Lung (tissue), 12 donors: ENCODE measurements around the gene AP1AR. TPM values are rescaled to one million over a fixed set of nuclear protein-coding genes. Genes with fewer than 3 reads are reported as not detected.

ENCODE experiments used
- ATAC-seq: fragments of 200-7000 bp; cut with Tn5 transposase; one replicate; pipeline ENCODE4 v1.9.1; 2020; ENCODE audit warnings: moderate number of reproducible peaks; ENCODE audit not compliant: insufficient read depth, low FRiP score
- DNase-seq, 3 donors: peaks; one replicate each; pipeline ENCODE4 v3.0.0-alpha.2; 2013 to 2017
- H3K27ac ChIP-seq, 2 donors: one replicate each; pipeline ENCODE4 v1.5.1; 2013; ENCODE audit warnings: mild to moderate bottlenecking in 2 of 2, moderate library complexity in 2 of 2, control low read depth in 1 of 2, inconsistent platforms in 1 of 2, low read depth in 1 of 2, low read length in 1 of 2
- H3K27me3 ChIP-seq, 3 donors: one replicate each; pipeline ENCODE4 v1.5.1; 2013; ENCODE audit warnings: low read length in 2 of 3; ENCODE audit not compliant: control insufficient read depth in 3 of 3, insufficient read depth in 3 of 3
- H3K36me3 ChIP-seq, 4 donors: one replicate each; pipeline ENCODE4 v1.5.1; 2013; ENCODE audit warnings: low read length in 4 of 4, mild to moderate bottlenecking in 1 of 4, moderate library complexity in 1 of 4; ENCODE audit not compliant: control insufficient read depth in 4 of 4, insufficient read depth in 4 of 4
- H3K4me1 ChIP-seq, 5 donors: one replicate each; pipeline ENCODE4 v1.5.1; 2013; ENCODE audit warnings: low read length in 5 of 5, mild to moderate bottlenecking in 2 of 5, moderate library complexity in 1 of 5; ENCODE audit not compliant: control insufficient read depth in 5 of 5, insufficient read depth in 5 of 5
- H3K4me3 ChIP-seq: one replicate; pipeline ENCODE4 v1.5.1; 2013; ENCODE audit warnings: mild to moderate bottlenecking, control low read depth, moderate library complexity
- H3K9ac ChIP-seq, 2 donors: one replicate each; pipeline ENCODE4 v1.5.1; 2013; ENCODE audit warnings: low read length in 2 of 2, control low read depth in 1 of 2; ENCODE audit not compliant: insufficient read depth in 1 of 2
- H3K9me3 ChIP-seq, 4 donors: one replicate each; pipeline ENCODE4 v1.5.1; 2013; ENCODE audit warnings: low read length in 3 of 4, mild to moderate bottlenecking in 1 of 4, moderate library complexity in 1 of 4; ENCODE audit not compliant: control insufficient read depth in 4 of 4, insufficient read depth in 3 of 4
- CTCF ChIP-seq: IDR thresholded peaks from 2 replicates; pipeline ENCODE4 v1.5.1; 2012; ENCODE audit warnings: mild to moderate bottlenecking; ENCODE audit errors: control extremely low read depth, extremely low read depth
- WGBS, 2 donors: extraction: QIAGEN DNeasy Blood & Tissue Kit; methylation state at CpG; one replicate each; pipeline ENCODE4 v1.1.7; 2013; 5-methylcytosine and 5-hydroxymethylcytosine counted together
- polyA plus RNA-seq, 2 donors: library from polyadenylated mRNA; stranded (reverse); fragments of 200-250 nt; gene quantifications; one replicate each; pipeline ENCODE4 v1.2.1, GENCODE V29; 2013
- total RNA-seq, 2 donors: library from RNA; depleted of rRNA in 1 of 2; stranded (reverse); fragments of >200 nt in 1 of 2; gene quantifications; one replicate each; pipeline ENCODE4 v1.2.1, GENCODE V29; 2014 to 2021
- donor health status: control.
- donor health status: control.
- donor health status: Bipolar disorder and iron deficiency.
- donor health status: healthy.
- donor health status: DM: yes; HTN: yes; CAD: no.

The AP1AR gene
- total and polyA plus RNA-seq, 4 donors: 12.8 to 25.7 (median 19.2) TPM

GRCh38 chr4:112210777-112211176, 20.8 kb upstream of the AP1AR start:
- 84 to 91% methylated on average over 1 of the region's 1 CpG for WGBS, 2 donors
- H3K4me1 ChIP-seq: no peaks in the 10 kb centered on the region

GRCh38 chr4:112213091-112213490, 18.5 kb upstream of the AP1AR start:
- H3K4me3 ChIP-seq: no peak overlapping the region
- no peak for DNase-seq
- TF ChIP-seq CTCF: no peak
- H3K9me3 ChIP-seq: no peaks in the 10 kb centered on the region
- no peaks in the 10 kb centered on the region for H3K4me1 ChIP-seq
- no peak for ATAC-seq
- no peak overlapping the region for H3K9ac ChIP-seq
- H3K27ac ChIP-seq: no peak overlapping the region
- 79 to 82% methylated on average over 2 of the region's 2 CpGs for WGBS, 2 donors
- H3K36me3 ChIP-seq: no peaks in the 10 kb centered on the region
- no peaks in the 10 kb centered on the region for H3K27me3 ChIP-seq

More at GRCh38 chr4:112210777-112211176, 20.8 kb upstream of the AP1AR start:
- Histone ChIP-seq H3K36me3 (no peaks in the 10 kb centered on the region), H3K4me3 (no peak overlapping the region), H3K9ac (no peak overlapping the region), H3K9me3 (no peaks in the 10 kb centered on the region), H3K27me3 (no peaks in the 10 kb centered on the region), H3K27ac (no peak overlapping the region)
- TF ChIP-seq CTCF: no peak
- DNase-seq (no peak), ATAC-seq (no peak)

GRCh38 chr4:112213856-112214255, 17.7 kb upstream of the AP1AR start:
- Histone ChIP-seq H3K4me3 (no peak overlapping the region), H3K4me1 (no peaks in the 10 kb centered on the region), H3K9ac (no peak overlapping the region), H3K36me3 (no peaks in the 10 kb centered on the region), H3K27ac (no peak overlapping the region), H3K27me3 (no peaks in the 10 kb centered on the region), H3K9me3 (no peaks in the 10 kb centered on the region)
- ATAC-seq (no peak), DNase-seq (no peak)
- WGBS, 2 donors: 34 to 63% methylated on average over 3 of the region's 3 CpGs
- TF ChIP-seq CTCF: no peak
